Neural progenitor cell (in vitro differentiated cells): ENCODE data around the gene MYCL. TPM values are rescaled to one million over a fixed set of nuclear protein-coding genes. Genes with fewer than 3 reads are reported as not detected.

Experiments used
- DNase-seq: peaks from one replicate; pipeline ENCODE4 v3.0.0-alpha.2; 2016; ENCODE audit warnings: low spot score
- H2AFZ ChIP-seq: fragments of 200-600 bp; sonication (generic); replicated peaks from 2 replicates; pipeline ENCODE4 v1.6.1; 2016; ENCODE audit warnings: antibody characterized with exemption
- H3F3A ChIP-seq: fragments of 200-600 bp; sonication (generic); 2 replicates; pipeline ENCODE4 v1.6.1; 2016; ENCODE audit warnings: antibody characterized with exemption, low read depth
- H3K27ac ChIP-seq: fragments of 200-600 bp; sonication (generic); 2 replicates; pipeline ENCODE4 v1.5.1; 2016; ENCODE audit warnings: mild to moderate bottlenecking
- H3K27me3 ChIP-seq: fragments of 200-600 bp; sonication (generic); 2 replicates; pipeline ENCODE4 v1.6.1; 2016; ENCODE audit warnings: mild to moderate bottlenecking, moderate library complexity
- H3K36me3 ChIP-seq: fragments of 200-600 bp; sonication (generic); 2 replicates; pipeline ENCODE4 v1.5.1; 2016
- H3K4me1 ChIP-seq: fragments of 200-600 bp; sonication (generic); 2 replicates; pipeline ENCODE4 v1.6.1; 2016; ENCODE audit warnings: mixed run types
- H3K4me2 ChIP-seq: fragments of 200-600 bp; sonication (generic); 2 replicates; pipeline ENCODE4 v1.6.1; 2016
- H3K4me3 ChIP-seq: fragments of 200-600 bp; sonication (generic); 2 replicates; pipeline ENCODE4 v1.5.1; 2016
- H3K79me2 ChIP-seq: fragments of 200-600 bp; sonication (generic); 2 replicates; pipeline ENCODE4 v1.6.1; 2016; ENCODE audit warnings: low read depth
- H3K9ac ChIP-seq: fragments of 200-600 bp; sonication (generic); 2 replicates; pipeline ENCODE4 v1.6.1; 2016
- H3K9me3 ChIP-seq: fragments of 200-600 bp; sonication (generic); 2 replicates; pipeline ENCODE4 v1.5.1; 2016; ENCODE audit warnings: low read depth
- H4K20me1 ChIP-seq: fragments of 200-600 bp; sonication (generic); 2 replicates; pipeline ENCODE4 v1.6.1; 2016; ENCODE audit warnings: low read depth
- H3K27ac Mint-ChIP-seq: 3 replicates; pipeline ENCODE4 v1.8.0; 2021; ENCODE audit warnings: mixed read lengths
- H3K27me3 Mint-ChIP-seq: 2 replicates; pipeline ENCODE4 v1.8.0; 2022; ENCODE audit warnings: low read depth, mild to moderate bottlenecking, inconsistent platforms, moderate library complexity, mixed read lengths; ENCODE audit not compliant: insufficient read depth
- H3K36me3 Mint-ChIP-seq: 3 replicates; pipeline ENCODE4 v1.8.0; 2021; ENCODE audit warnings: mixed read lengths
- H3K4me1 Mint-ChIP-seq: 3 replicates; pipeline ENCODE4 v1.8.0; 2021; ENCODE audit warnings: mixed read lengths
- H3K4me3 Mint-ChIP-seq: 3 replicates; pipeline ENCODE4 v1.8.0; 2021; ENCODE audit warnings: mild to moderate bottlenecking, moderate library complexity, mixed read lengths
- H3K9me3 Mint-ChIP-seq: 3 replicates; pipeline ENCODE4 v1.8.0; 2020; ENCODE audit warnings: mixed read lengths
- EZH2 ChIP-seq: fragments of 200-600 bp; sonication (generic); IDR thresholded peaks from 2 replicates; pipeline ENCODE4 v1.6.1; 2017; ENCODE audit warnings: antibody characterized with exemption, mild to moderate bottlenecking, moderate library complexity
- EZH2phosphoT487 ChIP-seq: fragments of 200-600 bp; sonication (generic); IDR thresholded peaks from 2 replicates; pipeline ENCODE4 v1.6.1; 2017; ENCODE audit warnings: antibody characterized with exemption
- total RNA-seq: library from RNA; depleted of rRNA; stranded (reverse); fragments of >200 nt; gene quantifications from 2 replicates; pipeline ENCODE4 v1.2.3, GENCODE V29; 2015; ENCODE audit warnings: low replicate concordance
- TF ChIP-seq, protein P1 (sequence below): fragments of 200-600 bp; sonication (generic); IDR thresholded peaks from 2 replicates; pipeline ENCODE4 v1.5.1; 2017; ENCODE audit warnings: antibody characterized with exemption, mild to moderate bottlenecking

The MYCL gene
- total RNA-seq, 1 donor from 2014 or later: 21.8 TPM

DNA sequence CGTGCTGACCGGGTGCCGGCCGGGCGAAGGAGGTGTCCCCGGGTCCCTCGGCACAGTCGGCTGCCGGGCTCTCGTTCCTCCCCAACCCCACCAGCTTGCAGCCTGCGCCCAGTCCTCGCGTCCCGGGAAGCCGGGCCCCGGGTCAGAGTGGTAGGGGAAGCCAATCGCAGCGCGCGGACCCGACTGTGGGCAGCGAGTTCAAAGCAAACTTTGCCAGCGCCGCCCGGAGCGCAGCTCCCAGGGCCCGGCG is 328 bp downstream of the MYCL start:
- peaks cover 39% of the 10 kb centered on the region for H3K4me1 ChIP-seq
- no peak overlapping the region for H3K27ac Mint-ChIP-seq
- TF ChIP-seq, protein P1, sequence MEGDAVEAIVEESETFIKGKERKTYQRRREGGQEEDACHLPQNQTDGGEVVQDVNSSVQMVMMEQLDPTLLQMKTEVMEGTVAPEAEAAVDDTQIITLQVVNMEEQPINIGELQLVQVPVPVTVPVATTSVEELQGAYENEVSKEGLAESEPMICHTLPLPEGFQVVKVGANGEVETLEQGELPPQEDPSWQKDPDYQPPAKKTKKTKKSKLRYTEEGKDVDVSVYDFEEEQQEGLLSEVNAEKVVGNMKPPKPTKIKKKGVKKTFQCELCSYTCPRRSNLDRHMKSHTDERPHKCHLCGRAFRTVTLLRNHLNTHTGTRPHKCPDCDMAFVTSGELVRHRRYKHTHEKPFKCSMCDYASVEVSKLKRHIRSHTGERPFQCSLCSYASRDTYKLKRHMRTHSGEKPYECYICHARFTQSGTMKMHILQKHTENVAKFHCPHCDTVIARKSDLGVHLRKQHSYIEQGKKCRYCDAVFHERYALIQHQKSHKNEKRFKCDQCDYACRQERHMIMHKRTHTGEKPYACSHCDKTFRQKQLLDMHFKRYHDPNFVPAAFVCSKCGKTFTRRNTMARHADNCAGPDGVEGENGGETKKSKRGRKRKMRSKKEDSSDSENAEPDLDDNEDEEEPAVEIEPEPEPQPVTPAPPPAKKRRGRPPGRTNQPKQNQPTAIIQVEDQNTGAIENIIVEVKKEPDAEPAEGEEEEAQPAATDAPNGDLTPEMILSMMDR: no peak
- TF ChIP-seq EZH2 (no peak), EZH2phosphoT487 (no peak)
- peaks cover 4% of the 10 kb centered on the region for H3K36me3 Mint-ChIP-seq
- H3F3A ChIP-seq: peaks cover 54% of the 10 kb centered on the region
- no peak for DNase-seq
- H3K4me2 ChIP-seq: peak overlapping the region; percentile 97
- peak overlapping the region; percentile 98 for H3K4me3 Mint-ChIP-seq
- no peak overlapping the region for H2AFZ ChIP-seq
- peaks cover 38% of the 10 kb centered on the region for H3K27me3 ChIP-seq
- no peaks in the 10 kb centered on the region for H3K36me3 ChIP-seq
- peaks cover 11% of the 10 kb centered on the region for H3K27me3 Mint-ChIP-seq
- H3K9me3 ChIP-seq: no peaks in the 10 kb centered on the region
- peak overlapping the region; percentile 82 for H3K4me3 ChIP-seq
- H4K20me1 ChIP-seq: peaks cover 31% of the 10 kb centered on the region
- peaks cover 43% of the 10 kb centered on the region for H3K4me1 Mint-ChIP-seq
- H3K27ac ChIP-seq: no peak overlapping the region
- peak overlapping the region; percentile 58 for H3K9ac ChIP-seq
- H3K9me3 Mint-ChIP-seq: no peaks in the 10 kb centered on the region
- H3K79me2 ChIP-seq: peaks cover 16% of the 10 kb centered on the region

DNA sequence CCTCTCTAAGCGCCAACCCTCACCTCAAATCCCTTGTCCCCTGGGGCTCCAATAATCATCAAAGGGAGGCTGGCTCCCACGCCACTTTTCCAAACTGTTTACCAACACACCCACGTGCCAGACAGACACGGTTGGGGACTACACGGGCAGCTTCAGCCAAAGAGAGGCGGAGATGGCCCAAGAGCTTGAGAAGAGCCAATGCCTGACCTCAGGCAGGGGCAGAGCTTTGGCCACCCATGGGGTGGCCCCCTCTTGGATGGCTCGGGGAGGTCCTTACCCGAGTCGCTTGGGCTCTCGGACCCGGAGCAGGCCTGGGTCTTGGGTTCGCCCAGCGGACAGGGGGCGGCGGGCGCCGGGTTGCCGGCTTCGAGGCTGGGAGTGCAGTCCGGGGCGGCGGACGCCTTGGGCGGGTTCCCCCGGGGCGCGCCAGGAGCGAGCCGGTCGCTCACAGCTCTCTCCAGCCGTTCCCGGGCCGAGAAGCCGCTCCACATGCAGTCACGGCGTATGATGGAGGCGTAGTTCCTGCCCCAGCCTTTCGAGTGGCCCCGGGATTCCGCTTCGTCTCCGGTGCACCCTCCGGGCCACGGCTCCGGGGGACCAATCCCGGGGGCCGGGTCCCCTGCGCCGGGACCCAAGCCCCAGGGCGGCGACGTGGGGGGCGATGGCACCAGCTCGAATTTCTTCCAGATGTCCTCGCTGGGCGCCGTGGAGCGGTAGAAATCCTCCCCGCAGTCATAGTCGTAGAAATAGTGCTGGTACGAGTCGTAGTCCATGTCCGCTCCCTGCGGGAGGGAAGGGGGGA is 854 bp downstream of the MYCL start:
- H3K4me2 ChIP-seq: peak overlapping the region; percentile 97
- peak; percentile 46 for TF ChIP-seq EZH2
- TF ChIP-seq, protein P1: no peak
- TF ChIP-seq EZH2phosphoT487: peak; percentile 27
- H3K9me3 ChIP-seq: no peaks in the 10 kb centered on the region
- peaks cover 16% of the 10 kb centered on the region for H3K79me2 ChIP-seq
- DNase-seq: peak; percentile 60
- Mint-ChIP-seq H3K9me3 (no peaks in the 10 kb centered on the region), H3K36me3 (peaks cover 4% of the 10 kb centered on the region), H3K4me1 (peaks cover 47% of the 10 kb centered on the region), H3K27me3 (peaks cover 11% of the 10 kb centered on the region), H3K27ac (peak overlapping the region; percentile 98), H3K4me3 (peak overlapping the region; percentile 98)
- H4K20me1 ChIP-seq: peaks cover 31% of the 10 kb centered on the region
- H3K36me3 ChIP-seq: no peaks in the 10 kb centered on the region
- H2AFZ ChIP-seq: no peak overlapping the region
- H3K4me1 ChIP-seq: peaks cover 44% of the 10 kb centered on the region
- H3K27me3 ChIP-seq: peaks cover 38% of the 10 kb centered on the region
- peak overlapping the region; percentile 82 for H3K4me3 ChIP-seq
- peaks cover 55% of the 10 kb centered on the region for H3F3A ChIP-seq
- peak overlapping the region; percentile 58 for H3K9ac ChIP-seq
- no peak overlapping the region for H3K27ac ChIP-seq

DNA sequence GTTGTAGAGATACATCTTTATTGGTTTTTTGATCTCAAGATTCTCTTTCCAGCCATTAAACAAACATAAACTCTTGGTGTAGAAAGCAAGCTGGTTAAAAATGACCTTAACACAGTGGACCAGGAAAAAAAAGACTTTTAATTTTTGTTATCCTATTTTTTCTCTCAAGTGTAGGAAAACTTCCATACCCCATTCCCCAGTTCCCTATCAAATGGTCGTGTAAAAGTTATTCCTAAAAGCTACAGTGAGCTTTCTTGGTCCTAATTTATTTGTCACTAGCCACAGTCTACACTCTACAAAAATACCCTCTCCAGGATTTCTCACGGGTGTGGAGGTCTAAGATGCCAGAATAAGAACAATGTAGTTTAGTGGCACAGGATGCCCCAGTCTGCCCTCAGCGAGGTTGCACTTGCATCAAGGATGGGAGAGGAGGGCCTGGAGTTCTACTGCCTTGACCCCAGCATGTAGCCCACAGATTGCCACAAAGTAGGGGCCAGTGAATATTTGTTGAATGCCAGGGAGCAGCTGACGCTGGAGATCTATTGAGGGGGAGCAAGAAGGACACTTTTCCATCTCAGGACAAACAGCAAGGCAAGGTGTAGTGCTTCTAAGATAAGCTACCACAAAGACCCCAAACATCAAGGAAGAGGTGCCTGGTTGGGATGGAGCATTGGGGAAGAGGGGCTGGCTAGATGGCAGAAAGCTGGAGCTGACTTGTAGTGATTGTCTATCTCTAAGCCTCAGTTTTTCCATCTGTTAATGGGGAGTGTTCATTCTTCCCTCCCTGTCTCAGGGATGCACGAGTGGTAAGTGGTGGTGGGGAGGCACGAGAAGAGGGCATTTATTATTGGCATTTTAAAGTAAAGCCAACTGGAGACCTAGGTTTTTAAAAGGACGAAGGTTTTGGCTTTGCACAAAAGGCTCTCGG is 1.8 kb downstream of the MYCL start:
- no peaks in the 10 kb centered on the region for H3K9me3 Mint-ChIP-seq
- TF ChIP-seq, protein P1: no peak
- H3K9ac ChIP-seq: no peak overlapping the region
- no peaks in the 10 kb centered on the region for H3K36me3 ChIP-seq
- no peak overlapping the region for H3K27ac ChIP-seq
- H3K4me3 ChIP-seq: peak overlapping the region; percentile 82
- H3K4me3 Mint-ChIP-seq: peak overlapping the region; percentile 98
- no peak overlapping the region for H2AFZ ChIP-seq
- peaks cover 11% of the 10 kb centered on the region for H3K27me3 Mint-ChIP-seq
- peaks cover 54% of the 10 kb centered on the region for H3K4me1 ChIP-seq
- H3K27ac Mint-ChIP-seq: peak overlapping the region; percentile 98
- peaks cover 55% of the 10 kb centered on the region for H3F3A ChIP-seq
- H3K27me3 ChIP-seq: peaks cover 38% of the 10 kb centered on the region
- H3K79me2 ChIP-seq: peaks cover 20% of the 10 kb centered on the region
- no peaks in the 10 kb centered on the region for H3K9me3 ChIP-seq
- peaks cover 10% of the 10 kb centered on the region for H3K36me3 Mint-ChIP-seq
- H4K20me1 ChIP-seq: peaks cover 31% of the 10 kb centered on the region
- peak overlapping the region; percentile 97 for H3K4me2 ChIP-seq
- peaks cover 56% of the 10 kb centered on the region for H3K4me1 Mint-ChIP-seq
- DNase-seq: no peak
